Fibroblast of skin of back (primary cell): ENCODE measurements around the gene EBF3. TPM values are rescaled to one million over a fixed set of nuclear protein-coding genes. Genes with fewer than 3 reads are reported as not detected.

Source experiments
- DNase-seq: peaks from one replicate; pipeline ENCODE4 v3.0.0-alpha.2; 2013
- polyA plus RNA-seq, 2 experiments: library from polyadenylated mRNA; unstranded; fragments of 120-200 nt; gene quantifications; one replicate each; pipeline ENCODE4 v1.2.1, GENCODE V29; 2013; ENCODE audit not compliant: insufficient read length in 2 of 2

Gene EBF3, protein sequence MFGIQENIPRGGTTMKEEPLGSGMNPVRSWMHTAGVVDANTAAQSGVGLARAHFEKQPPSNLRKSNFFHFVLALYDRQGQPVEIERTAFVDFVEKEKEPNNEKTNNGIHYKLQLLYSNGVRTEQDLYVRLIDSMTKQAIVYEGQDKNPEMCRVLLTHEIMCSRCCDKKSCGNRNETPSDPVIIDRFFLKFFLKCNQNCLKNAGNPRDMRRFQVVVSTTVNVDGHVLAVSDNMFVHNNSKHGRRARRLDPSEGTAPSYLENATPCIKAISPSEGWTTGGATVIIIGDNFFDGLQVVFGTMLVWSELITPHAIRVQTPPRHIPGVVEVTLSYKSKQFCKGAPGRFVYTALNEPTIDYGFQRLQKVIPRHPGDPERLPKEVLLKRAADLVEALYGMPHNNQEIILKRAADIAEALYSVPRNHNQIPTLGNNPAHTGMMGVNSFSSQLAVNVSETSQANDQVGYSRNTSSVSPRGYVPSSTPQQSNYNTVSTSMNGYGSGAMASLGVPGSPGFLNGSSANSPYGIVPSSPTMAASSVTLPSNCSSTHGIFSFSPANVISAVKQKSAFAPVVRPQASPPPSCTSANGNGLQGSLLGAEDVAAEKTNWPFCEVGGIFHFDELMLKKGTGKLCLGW
- 0.62 TPM for polyA plus RNA-seq (2013, experiment 1 of 2; ENCODE audit: insufficient read length)
- polyA plus RNA-seq (2013, experiment 2 of 2; ENCODE audit: insufficient read length), result 0.50 TPM

GRCh38 chr10:129963641-129964501 is at the start of gene EBF3:
EBF3 (minus strand) TSS chr10:129964274; CDS start chr10:129963768, 506 bp downstream.
- DNase-seq, result peak; percentile 70

- no peak for DNase-seq
Observed at GRCh38 chr10:130013335-130014262, 49.5 kb upstream of the EBF3 start.

DNA sequence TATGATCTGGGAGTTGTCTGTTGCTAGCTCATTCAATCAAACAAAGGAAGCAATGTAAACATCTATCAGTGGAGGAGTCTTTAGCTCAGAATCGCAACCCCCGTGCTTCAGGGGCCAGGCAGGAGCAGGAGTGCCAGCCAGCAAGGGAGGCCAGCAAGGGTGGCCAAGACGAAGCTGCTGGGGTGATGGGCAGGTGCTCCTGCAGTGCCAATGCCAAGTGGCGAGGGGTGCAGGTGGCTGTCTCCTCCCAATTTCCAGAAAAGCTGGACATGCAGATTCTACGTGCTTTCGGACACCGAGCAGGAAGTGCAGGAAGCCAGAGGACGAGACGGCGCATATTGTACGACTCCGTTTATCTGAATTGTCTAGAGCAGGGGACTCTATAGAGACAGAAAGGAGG is 48.1 kb upstream of the EBF3 start:
- DNase-seq, result no peak

GRCh38 chr10:130010653-130011052 is 46.6 kb upstream of the EBF3 start:
- no peak for DNase-seq

DNA sequence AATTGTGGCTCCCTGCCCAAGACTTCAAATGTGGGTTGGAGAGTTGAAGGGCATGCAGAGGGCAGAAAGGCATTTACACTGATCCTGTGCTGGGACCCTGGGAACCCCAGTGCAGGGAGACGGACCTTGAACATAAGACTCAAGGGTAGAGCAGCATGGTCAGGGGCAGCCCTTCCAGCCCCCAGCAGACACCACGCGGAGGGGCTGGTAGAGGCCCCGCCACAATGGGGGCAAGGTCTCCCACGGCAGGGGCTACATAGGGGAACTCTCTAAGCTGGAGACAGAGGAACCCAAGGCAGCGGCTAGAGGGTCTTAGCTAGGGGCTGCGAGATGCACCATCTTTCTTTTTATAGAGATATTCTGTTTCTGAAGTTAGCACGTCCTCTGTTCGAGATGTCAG is 45.2 kb upstream of the EBF3 start:
- no peak for DNase-seq

GRCh38 chr10:130003787-130004613 is 39.9 kb upstream of the EBF3 start:
- no peak for DNase-seq

GRCh38 chr10:130003166-130003565 is 39.1 kb upstream of the EBF3 start:
- no peak for DNase-seq

DNA sequence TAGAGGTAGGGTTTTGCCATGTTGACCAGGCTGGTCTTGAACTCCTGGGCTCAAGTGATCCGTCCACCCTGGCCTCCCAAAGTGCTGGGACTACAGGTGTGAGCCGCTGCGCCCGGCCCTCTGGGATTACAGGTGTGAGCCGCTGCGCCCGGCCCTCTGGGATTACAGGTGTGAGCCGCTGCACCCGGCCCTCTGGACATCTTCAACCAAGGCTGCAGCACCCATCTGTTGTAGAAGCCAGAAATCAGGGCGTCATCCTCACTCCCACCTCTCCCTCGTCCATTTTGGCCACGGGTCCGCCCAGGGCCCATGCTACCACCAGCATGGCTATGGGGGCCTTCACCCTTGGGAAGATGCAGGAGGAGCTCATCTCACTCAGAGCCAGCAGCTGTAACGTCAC is 38.5 kb upstream of the EBF3 start:
- no peak for DNase-seq

DNA sequence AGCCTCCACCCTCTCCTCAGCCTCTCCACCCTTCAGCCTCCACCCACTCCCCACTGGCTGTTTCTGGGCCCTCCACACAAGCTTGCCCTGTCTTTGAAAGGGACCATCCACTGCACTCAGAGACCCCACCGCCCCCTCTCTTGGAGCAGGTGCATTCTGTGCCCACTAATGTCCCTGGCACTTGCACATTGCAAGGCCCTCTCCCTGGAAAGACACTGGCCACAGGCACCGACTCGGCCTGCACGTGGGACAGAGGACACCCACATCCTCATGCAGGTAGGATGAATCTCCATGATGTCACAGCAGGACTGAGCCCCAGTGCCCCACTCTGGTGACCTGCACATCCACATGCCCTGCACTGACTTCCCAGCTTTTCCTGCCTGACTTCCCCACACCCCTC is 36.8 kb upstream of the EBF3 start:
- no peak for DNase-seq

DNA sequence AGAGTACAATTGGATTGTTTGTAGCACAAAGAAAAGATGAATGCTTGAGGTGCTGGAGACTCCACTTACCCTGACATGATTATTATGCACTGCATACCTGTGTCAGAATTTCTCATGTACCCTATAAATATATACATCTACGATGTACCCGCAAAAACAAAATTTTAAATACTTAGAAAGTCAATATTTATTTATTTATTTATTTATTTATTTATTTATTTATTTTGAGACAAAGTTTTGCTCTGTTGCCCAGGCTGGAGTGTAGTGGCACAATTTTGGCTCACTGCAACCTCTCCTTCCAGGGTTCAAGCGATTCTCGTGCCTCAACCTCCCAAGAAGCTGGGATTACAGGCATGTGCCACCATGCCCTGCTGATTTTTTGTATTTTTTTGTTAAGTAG is 35.1 kb upstream of the EBF3 start:
- no peak for DNase-seq

GRCh38 chr10:129993621-129994020 is 29.5 kb upstream of the EBF3 start:
- DNase-seq, result peak; percentile 57

DNA sequence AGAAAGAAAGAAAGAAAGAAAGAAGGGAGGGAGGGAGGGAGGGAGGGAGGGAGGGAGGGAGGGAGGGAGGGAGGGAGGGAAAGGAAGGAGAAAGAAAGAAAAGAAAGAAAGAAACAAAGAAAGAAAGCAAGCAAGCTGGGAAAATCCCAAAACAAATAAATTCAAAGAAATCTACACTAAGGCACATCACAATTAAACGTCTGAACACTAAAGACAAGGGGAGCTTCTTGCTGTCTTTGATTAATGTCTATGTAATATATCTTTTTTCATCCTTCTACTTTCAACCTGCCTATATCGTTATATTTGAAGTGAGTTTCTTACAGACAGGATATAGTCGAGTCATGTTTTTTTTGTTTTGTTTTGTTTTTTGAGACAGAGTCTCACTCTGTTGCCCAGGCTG is 28.3 kb upstream of the EBF3 start:
- DNase-seq, result no peak

DNA sequence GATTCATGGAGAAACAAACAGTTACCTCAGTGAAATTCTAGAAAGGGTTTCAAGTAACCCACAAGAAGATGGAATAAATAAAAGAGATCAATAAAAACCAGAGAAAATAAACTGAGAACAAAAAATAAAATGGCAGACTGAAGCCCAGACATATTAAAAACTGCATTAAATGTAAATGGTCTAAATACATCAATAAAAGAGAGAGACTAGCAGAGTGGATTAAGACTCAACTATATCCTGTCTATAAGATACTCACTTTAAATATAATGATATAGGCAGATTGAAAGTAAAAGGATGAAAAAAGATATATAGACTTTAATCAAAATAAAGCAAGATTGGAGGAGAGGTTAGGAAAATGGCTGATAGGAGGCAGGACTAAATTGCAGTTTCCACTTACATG is 18.8 kb upstream of the EBF3 start:
- DNase-seq, result no peak

DNA sequence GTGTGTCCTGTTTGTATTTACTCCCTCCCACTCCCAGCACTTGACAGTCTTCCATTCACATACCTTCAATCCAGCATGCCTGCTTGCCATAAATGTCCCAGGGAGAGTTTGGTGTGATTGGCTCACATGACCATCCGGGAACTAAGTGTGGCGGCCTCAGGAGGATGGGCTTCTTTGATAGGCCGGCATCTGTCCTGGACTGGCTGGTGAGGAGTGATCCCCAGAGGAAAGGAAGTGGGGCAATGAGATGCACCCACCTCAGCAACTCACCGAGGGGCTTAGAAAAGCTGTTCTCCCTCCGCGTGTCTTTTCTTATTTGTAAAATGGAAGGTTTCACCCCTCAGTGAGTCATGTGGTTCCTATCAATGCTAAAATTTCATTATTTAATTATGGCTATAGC is 14.9 kb upstream of the EBF3 start:
- DNase-seq, result no peak

DNA sequence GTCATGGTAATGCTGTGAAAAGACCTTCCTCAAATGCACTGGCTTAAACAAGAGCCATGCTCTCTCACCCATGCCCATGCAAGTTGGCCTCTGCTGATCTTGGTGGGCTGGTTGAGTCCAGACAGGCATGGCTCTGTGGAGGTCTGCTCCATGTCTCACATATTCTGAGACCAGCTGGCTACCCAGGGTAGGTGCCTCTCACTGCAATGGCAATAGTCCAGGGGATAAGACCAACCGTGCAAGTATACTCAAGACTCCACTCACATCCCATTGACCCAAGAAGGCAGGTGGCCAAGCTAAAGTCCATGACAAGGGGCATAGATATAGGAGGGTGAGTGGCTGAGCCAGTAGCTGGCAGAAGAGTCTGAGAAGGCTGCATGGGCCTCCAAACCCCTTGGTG is 14.2 kb upstream of the EBF3 start:
- no peak for DNase-seq

DNA sequence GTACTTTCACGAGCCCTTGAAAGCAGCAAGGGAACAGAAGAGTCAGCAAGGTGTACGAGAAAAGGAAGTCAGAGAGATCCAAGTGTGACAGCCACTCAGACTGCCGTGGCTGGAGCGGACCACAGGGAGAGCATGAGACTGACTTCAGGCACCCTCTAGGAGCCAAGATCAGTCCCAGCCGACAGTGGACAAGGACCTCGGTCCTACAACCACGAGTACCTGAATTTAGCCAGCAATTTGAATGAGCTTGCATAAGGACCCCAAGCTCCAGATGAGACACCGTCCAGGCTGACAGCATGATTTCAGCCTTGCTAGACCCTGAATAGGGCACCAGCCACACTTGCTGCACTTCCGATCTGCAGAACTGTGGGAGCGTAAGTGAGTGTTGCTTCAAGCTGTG is 13.7 kb upstream of the EBF3 start:
- no peak for DNase-seq

- DNase-seq, result no peak
Observed at GRCh38 chr10:129973674-129974059, 9.6 kb upstream of the EBF3 start.

DNA sequence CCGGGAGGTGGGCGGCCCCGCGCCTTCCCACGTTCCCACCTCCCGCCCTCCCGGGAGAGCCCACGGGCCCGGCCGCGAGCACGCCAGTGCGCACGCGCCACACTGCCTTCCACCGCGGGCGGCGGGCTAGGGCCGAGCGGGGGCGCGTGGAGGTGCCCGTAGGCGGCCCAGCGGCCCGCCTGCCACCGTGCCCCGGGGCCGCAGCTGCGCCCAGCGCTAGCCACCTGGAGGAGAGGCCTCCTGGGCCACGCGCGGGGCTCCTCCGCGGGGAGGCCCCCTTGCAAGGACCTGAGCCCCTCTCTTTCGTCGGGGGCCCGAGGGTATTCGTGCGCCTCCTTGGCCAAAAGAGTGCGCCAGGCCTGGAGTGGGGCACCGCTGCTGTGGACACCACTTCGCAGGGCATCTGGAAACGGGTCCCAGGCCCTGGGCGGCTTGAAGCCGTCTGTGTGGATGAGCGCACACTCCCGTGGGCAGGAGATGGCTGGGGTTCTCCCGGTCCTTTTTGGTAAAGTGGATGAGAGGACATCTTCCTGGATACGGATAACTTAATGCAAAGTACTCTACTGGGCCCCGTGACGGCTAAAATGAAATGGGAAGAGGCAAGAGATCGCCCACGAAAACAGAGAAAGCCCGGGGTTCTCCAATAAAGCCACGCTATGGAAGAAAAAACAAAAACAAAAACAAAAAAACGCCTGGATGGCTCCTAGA is 9.0 kb upstream of the EBF3 start:
- no peak for DNase-seq

GRCh38 chr10:129972145-129972965 is 8.3 kb upstream of the EBF3 start:
- no peak for DNase-seq
